Measurements from ENCODE around the gene JTB. TPM values are rescaled to one million over a fixed set of nuclear protein-coding genes. Genes with fewer than 3 reads are reported as not detected.

The JTB gene
- total RNA-seq, 1 donor from 2014 or later, result 47.7 TPM

GRCh38 chr1:153991806-153992205 is 14.3 kb upstream of the JTB start:
- H3K9me3 ChIP-seq (ENCODE audit: low read depth), result no peaks in the 10 kb centered on the region
- H3K27me3 ChIP-seq, result no peaks in the 10 kb centered on the region
- Mint-ChIP-seq H3K36me3 (peaks cover 30% of the 10 kb centered on the region), H3K4me1 (peaks cover 23% of the 10 kb centered on the region), H3K27me3 (ENCODE audit: insufficient read depth, low read depth) (peaks cover 6% of the 10 kb centered on the region), H3K27ac (no peak overlapping the region), H3K9me3 (no peaks in the 10 kb centered on the region), H3K4me3 (peak overlapping the region; percentile 98)
- H3K4me2 ChIP-seq, result peak overlapping the region; percentile 100
- peak overlapping the region; percentile 87 for H3K4me3 ChIP-seq
- H3K27ac ChIP-seq, result peak overlapping the region; percentile 34
- H3K36me3 ChIP-seq, result peaks cover 14% of the 10 kb centered on the region
- peaks cover 14% of the 10 kb centered on the region for H3K4me1 ChIP-seq
- peak overlapping the region; percentile 87 for H3K9ac ChIP-seq
- DNase-seq (ENCODE audit: low spot score), result no peak
- H3F3A ChIP-seq (ENCODE audit: low read depth), result peaks cover 62% of the 10 kb centered on the region
- H3K79me2 ChIP-seq (ENCODE audit: low read depth), result peaks cover 29% of the 10 kb centered on the region
- TF ChIP-seq, protein P1, sequence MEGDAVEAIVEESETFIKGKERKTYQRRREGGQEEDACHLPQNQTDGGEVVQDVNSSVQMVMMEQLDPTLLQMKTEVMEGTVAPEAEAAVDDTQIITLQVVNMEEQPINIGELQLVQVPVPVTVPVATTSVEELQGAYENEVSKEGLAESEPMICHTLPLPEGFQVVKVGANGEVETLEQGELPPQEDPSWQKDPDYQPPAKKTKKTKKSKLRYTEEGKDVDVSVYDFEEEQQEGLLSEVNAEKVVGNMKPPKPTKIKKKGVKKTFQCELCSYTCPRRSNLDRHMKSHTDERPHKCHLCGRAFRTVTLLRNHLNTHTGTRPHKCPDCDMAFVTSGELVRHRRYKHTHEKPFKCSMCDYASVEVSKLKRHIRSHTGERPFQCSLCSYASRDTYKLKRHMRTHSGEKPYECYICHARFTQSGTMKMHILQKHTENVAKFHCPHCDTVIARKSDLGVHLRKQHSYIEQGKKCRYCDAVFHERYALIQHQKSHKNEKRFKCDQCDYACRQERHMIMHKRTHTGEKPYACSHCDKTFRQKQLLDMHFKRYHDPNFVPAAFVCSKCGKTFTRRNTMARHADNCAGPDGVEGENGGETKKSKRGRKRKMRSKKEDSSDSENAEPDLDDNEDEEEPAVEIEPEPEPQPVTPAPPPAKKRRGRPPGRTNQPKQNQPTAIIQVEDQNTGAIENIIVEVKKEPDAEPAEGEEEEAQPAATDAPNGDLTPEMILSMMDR (IDR thresholded peaks at IDR 0.05), result no peak
- TF ChIP-seq EZH2 (IDR thresholded peaks at IDR 0.05) (no peak), EZH2phosphoT487 (IDR thresholded peaks at IDR 0.05) (no peak)
- H2AFZ ChIP-seq (replicated peaks), result no peak overlapping the region
- H4K20me1 ChIP-seq (ENCODE audit: low read depth), result peaks cover 18% of the 10 kb centered on the region

GRCh38 chr1:153991151-153991630 is 13.7 kb upstream of the JTB start:
- Histone ChIP-seq H3K9me3 (ENCODE audit: low read depth) (no peaks in the 10 kb centered on the region), H3K4me3 (peak overlapping the region; percentile 87), H3K4me2 (peak overlapping the region; percentile 100), H4K20me1 (ENCODE audit: low read depth) (peaks cover 18% of the 10 kb centered on the region), H3K4me1 (peaks cover 14% of the 10 kb centered on the region), H3K27me3 (no peaks in the 10 kb centered on the region), H2AFZ (replicated peaks) (no peak overlapping the region), H3F3A (ENCODE audit: low read depth) (peaks cover 61% of the 10 kb centered on the region), H3K27ac (peak overlapping the region; percentile 34), H3K79me2 (ENCODE audit: low read depth) (peaks cover 29% of the 10 kb centered on the region), H3K9ac (peak overlapping the region; percentile 87), H3K36me3 (peaks cover 14% of the 10 kb centered on the region)
- TF ChIP-seq EZH2phosphoT487 (IDR thresholded peaks at IDR 0.05) (no peak), EZH2 (IDR thresholded peaks at IDR 0.05) (no peak)
- TF ChIP-seq, protein P1 (IDR thresholded peaks at IDR 0.05), result no peak
- Mint-ChIP-seq H3K4me3 (peak overlapping the region; percentile 98), H3K4me1 (peaks cover 28% of the 10 kb centered on the region), H3K27me3 (ENCODE audit: insufficient read depth, low read depth) (peaks cover 6% of the 10 kb centered on the region), H3K9me3 (no peaks in the 10 kb centered on the region), H3K27ac (peak overlapping the region; percentile 39), H3K36me3 (peaks cover 30% of the 10 kb centered on the region)
- no peak for DNase-seq (ENCODE audit: low spot score)

DNA sequence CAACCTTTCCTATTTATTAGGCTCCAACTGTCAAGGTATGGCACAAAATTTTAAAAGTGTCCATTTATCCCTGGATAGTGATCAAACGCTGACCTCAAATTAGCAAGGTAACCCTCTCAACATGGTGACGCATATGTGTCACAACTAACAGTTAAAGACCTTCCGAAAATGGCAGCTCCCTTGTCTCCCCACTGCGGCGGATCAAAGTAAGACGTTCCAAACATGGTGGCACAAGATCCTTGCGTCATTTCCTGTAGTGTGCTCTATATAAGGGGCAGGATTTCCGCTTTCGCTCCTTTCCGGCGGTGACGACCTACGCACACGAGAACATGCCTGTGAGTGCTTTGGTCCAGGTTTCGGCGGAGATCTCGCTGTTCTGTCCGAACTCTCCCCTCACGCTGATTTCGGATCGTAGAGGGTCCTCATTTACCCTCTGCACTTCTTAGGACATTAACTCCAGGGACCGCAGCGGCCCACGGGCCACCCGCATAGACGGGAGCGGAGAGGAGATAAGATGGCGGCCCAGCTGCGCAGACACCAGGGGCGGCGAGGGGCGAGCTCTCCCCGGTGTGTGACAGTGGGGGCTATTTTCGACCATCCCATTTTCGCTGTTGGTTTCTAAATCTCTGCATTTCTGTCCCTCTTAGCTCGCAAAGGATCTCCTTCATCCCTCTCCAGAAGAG is 13.1 kb upstream of the JTB start, which contains the start of gene RPS27:
Gene RPS27, plus strand, starts transcription at position 295 of the 683 bp plus-strand sequence. Its CDS starts 35 bp downstream, at position 330.
- Histone ChIP-seq H3K9me3 (ENCODE audit: low read depth) (no peaks in the 10 kb centered on the region), H4K20me1 (ENCODE audit: low read depth) (peaks cover 18% of the 10 kb centered on the region), H3K9ac (peak within 1 kb of the TSS; percentile 87), H3K27me3 (no peaks in the 10 kb centered on the region), H3K4me1 (peaks cover 14% of the 10 kb centered on the region), H3K4me3 (peak within 1 kb of the TSS; percentile 87), H2AFZ (replicated peaks) (peak within 1 kb of the TSS; percentile 66), H3K4me2 (peak within 1 kb of the TSS; percentile 100), H3F3A (ENCODE audit: low read depth) (peaks cover 57% of the 10 kb centered on the region), H3K27ac (peak within 1 kb of the TSS; percentile 34), H3K36me3 (peaks cover 14% of the 10 kb centered on the region), H3K79me2 (ENCODE audit: low read depth) (peaks cover 31% of the 10 kb centered on the region)
- H3K9me3 Mint-ChIP-seq, result no peaks in the 10 kb centered on the region
- peaks cover 6% of the 10 kb centered on the region for H3K27me3 Mint-ChIP-seq (ENCODE audit: insufficient read depth, low read depth)
- peak within 1 kb of the TSS; percentile 98 for H3K4me3 Mint-ChIP-seq
- TF ChIP-seq EZH2 (IDR thresholded peaks at IDR 0.05) (no peak), EZH2phosphoT487 (IDR thresholded peaks at IDR 0.05) (no peak)
- TF ChIP-seq, protein P1 (IDR thresholded peaks at IDR 0.05), result no peak
- H3K27ac Mint-ChIP-seq, result peak within 1 kb of the TSS; percentile 98
- DNase-seq (ENCODE audit: low spot score), result peak; percentile 99
- H3K4me1 Mint-ChIP-seq, result peaks cover 28% of the 10 kb centered on the region
- peaks cover 29% of the 10 kb centered on the region for H3K36me3 Mint-ChIP-seq
